ENCODE measurements around the gene UCK2.

Gene UCK2

DNA sequence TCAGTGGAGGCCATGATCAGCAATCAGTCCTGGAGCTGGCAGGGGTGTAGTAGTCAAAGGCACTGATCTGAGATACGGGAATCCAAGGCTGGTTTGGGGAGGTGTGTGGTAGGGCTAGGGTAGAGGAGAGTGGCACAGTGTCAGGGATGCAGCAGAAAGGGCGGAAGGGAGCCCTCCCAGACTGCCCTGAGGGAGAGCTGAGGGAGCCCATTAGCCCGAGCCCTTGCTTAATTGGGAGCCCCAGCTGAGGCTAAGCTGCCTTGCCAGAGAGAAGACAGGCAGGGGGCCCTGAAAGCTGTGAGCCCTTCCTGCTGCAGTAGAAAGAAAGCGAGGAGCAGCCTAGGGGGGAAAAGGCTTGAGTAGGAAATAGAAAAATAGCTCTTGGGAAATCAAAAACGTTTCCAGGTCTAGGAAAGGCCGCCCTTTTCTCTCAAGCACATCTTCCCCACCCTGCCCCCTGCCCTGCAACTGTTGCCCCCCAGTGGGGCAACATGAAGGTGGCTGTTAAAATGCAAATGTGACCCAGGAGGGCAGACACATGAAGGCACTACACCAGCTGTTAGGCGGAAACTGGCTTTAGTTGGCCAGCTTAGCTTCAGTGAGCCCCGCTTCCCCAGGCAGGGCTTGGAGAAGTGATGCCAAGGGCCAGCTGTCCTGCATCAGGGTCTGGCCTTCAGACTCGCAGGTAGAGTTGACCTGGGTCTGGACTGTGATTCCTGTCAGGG, 106.2 kb downstream of the UCK2 start:
- TF ChIP-seq, protein P1, sequence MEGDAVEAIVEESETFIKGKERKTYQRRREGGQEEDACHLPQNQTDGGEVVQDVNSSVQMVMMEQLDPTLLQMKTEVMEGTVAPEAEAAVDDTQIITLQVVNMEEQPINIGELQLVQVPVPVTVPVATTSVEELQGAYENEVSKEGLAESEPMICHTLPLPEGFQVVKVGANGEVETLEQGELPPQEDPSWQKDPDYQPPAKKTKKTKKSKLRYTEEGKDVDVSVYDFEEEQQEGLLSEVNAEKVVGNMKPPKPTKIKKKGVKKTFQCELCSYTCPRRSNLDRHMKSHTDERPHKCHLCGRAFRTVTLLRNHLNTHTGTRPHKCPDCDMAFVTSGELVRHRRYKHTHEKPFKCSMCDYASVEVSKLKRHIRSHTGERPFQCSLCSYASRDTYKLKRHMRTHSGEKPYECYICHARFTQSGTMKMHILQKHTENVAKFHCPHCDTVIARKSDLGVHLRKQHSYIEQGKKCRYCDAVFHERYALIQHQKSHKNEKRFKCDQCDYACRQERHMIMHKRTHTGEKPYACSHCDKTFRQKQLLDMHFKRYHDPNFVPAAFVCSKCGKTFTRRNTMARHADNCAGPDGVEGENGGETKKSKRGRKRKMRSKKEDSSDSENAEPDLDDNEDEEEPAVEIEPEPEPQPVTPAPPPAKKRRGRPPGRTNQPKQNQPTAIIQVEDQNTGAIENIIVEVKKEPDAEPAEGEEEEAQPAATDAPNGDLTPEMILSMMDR (conservative IDR thresholded peaks at IDR 0.05; ENCODE audit: low read depth, low read length): no peak
- no peak for DNase-seq (ENCODE audit: low read depth)
- H3K4me3 ChIP-seq (ENCODE audit: low read length): no peak overlapping the region

DNA sequence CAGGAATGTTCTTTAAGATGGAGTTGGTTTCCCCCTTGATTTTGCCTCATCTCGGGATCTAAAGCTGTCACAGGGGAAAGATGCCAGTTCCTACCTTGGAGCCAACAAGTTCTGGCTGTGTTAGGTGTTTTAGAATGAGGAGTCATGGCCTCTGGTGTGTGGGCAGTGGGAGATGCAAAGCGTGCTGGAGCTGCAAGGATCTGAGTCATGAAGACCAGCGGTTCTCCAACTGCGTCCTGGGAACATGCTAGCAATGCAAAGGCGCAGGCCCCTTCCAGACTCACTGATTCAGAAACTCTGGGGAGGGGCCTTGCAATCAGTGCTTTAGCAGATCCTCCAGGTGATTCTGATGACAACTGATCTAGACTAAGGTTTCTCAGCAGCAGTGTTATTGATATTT, 109.1 kb downstream of the UCK2 start:
- DNase-seq (ENCODE audit: low read depth): no peak
- no peak overlapping the region for H3K4me3 ChIP-seq (ENCODE audit: low read length)
- TF ChIP-seq, protein P1 (conservative IDR thresholded peaks at IDR 0.05; ENCODE audit: low read depth, low read length): no peak

DNA sequence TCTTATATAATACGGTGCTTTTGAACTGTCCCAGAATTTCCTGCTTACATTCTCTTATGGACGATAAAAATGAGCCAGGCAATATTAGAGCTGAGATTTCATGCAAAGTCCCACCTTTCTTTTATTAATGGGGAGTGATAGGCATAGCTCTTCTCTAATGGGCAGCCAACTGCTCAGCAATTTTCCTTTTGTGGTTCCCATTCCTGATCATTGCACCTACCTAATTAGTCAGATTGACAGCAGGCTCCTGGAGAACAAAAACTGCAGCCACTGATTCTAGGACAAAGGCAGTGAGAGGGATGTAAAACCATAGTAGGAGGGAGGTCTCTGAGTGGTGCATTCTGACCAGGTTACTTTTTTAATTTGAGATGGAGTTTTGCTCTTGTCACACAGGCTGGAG, 110.4 kb downstream of the UCK2 start:
- no peak overlapping the region for H3K4me3 ChIP-seq (ENCODE audit: low read length)
- TF ChIP-seq, protein P1 (conservative IDR thresholded peaks at IDR 0.05; ENCODE audit: low read depth, low read length): no peak
- no peak for DNase-seq (ENCODE audit: low read depth)

DNA sequence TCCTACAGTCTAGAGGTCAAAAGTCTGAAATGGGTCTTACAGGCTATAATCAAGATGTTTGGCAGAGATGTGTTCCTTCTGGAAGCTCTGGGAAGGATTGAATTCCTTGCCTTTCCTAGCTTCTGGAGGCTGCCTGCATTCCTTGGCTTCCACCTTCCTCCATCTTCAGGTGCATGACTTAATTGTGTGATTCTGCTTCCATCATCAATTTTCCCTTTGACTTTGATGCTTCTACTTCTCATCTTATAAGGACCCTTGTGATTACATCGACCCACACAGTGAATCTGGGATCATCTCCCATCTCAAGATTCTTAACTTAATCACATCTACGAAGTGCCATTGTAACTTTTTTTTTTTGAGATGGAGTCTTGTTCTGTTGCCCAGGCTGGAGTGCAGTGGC, 111.4 kb downstream of the UCK2 start:
- TF ChIP-seq, protein P1 (conservative IDR thresholded peaks at IDR 0.05; ENCODE audit: low read depth, low read length): no peak
- no peak overlapping the region for H3K4me3 ChIP-seq (ENCODE audit: low read length)
- no peak for DNase-seq (ENCODE audit: low read depth)

DNA sequence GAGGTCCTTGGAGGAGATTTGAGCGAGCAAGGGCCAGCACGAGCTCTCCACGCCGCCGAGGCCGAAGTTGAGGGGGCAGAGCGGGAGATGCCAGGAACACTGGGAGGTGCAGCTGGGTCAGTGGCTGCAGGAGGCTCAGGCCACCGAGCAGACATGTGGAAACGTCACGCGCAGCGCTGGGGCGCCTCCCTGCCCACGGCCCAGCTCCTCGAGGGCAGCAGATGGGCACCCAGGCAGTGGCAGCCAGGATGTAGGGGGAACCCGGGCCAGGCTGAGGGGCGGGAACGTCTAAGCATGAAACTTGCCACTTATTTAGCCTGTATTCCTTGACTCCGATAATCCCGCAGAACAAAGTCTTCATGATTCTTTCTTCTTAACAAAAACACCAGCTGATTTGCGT, 114.1 kb downstream of the UCK2 start:
- TF ChIP-seq, protein P1 (conservative IDR thresholded peaks at IDR 0.05; ENCODE audit: low read depth, low read length): no peak
- DNase-seq (ENCODE audit: low read depth): no peak
- H3K4me3 ChIP-seq (ENCODE audit: low read length): no peak overlapping the region

DNA sequence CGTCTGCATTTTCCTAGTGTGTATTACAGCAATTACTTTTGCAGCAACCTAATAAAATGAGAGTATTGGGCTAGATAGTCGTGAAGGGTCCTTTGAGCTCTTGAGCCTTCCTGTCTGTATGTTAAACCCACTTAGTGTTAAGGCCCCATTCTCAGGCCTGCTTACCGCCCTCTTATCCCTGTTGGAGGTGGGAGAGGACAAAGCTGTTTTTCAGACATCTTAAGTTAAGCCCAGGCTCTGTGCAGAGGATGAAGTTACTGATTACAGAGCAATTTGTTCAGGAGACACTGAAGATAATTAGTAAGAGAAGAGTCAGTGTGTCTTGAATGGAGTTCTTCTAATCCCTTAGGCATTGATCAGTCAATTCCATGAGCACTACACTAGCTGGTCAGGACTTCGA, 114.6 kb downstream of the UCK2 start:
- DNase-seq (ENCODE audit: low read depth): no peak
- no peak overlapping the region for H3K4me3 ChIP-seq (ENCODE audit: low read length)
- TF ChIP-seq, protein P1 (conservative IDR thresholded peaks at IDR 0.05; ENCODE audit: low read depth, low read length): no peak

DNA sequence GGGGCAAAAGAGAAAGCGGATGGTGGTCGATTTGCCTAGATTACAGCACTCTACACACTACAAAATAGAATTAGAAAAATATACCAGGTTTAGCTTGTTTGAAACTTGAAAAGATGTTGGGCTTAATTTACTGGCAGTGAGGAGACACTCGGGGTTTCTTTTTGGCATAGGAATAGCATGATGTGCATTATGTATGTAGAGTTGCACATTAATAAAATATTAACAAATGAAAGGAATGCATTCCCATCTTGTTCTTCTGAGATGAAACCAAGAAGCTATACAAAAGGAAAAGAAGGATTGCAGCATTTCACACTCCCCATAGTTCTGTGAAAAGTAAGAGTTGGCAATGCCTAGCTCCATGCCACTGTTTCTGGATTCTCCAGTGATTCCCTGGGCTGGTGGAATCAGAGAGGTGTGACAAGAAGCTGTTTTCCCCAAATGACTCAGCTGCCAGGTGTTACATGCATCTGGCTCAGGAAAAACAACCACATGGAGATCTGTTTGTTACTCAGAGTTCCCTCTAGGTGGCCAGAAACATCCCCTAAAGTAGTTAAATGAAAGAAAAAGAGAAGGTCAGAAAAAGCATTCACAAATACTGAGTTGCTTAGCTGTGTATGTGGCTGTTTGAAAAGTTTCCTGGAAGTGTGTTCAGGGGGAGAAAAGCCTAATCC, 115.6 kb downstream of the UCK2 start:
- H3K4me3 ChIP-seq (ENCODE audit: low read length): no peak overlapping the region
- TF ChIP-seq, protein P1 (conservative IDR thresholded peaks at IDR 0.05; ENCODE audit: low read depth, low read length): no peak
- DNase-seq (ENCODE audit: low read depth): no peak
